Heart left ventricle (tissue), 16 donors: ENCODE results near the gene PALM. TPM values are rescaled to one million over a fixed set of nuclear protein-coding genes. Genes with fewer than 3 reads are reported as not detected.
"Not testable (repeated sequence)": the region's sequence is repeated elsewhere in the genome, so short reads cannot be mapped to it uniquely, and the experiment has no call there.

Experiments
- ATAC-seq, 4 donors: fragments of 200-7000 bp; cut with Tn5 transposase; one replicate each; pipeline ENCODE4 v1.9.1; 2020 to 2022; ENCODE audit warnings: moderate library complexity in 4 of 4, mild to moderate bottlenecking in 3 of 4, moderate number of reproducible peaks in 1 of 4
- DNase-seq, 5 donors: peaks; one replicate each; pipeline ENCODE4 v3.0.0-alpha.2; 2020
- H3K27ac ChIP-seq, 12 donors: fragments of 200-600 bp; sonication (generic) in 4 of 12; one replicate each; pipeline versions ENCODE4 v1.5.0 to v1.8.0; 2016 to 2022; ENCODE audit warnings: mild to moderate bottlenecking in 2 of 12
- H3K27me3 ChIP-seq, 9 donors: fragments of 200-600 bp; sonication (generic) in 2 of 9; one replicate each; pipeline versions ENCODE4 v1.5.1 to v1.8.0; 2016 to 2022; ENCODE audit warnings: mild to moderate bottlenecking in 3 of 9
- H3K36me3 ChIP-seq, 9 donors: fragments of 200-600 bp; sonication (generic) in 2 of 9; one replicate each; pipeline versions ENCODE4 v1.5.0 to v1.8.0; 2018 to 2022; ENCODE audit warnings: mild to moderate bottlenecking in 2 of 9
- H3K4me1 ChIP-seq, 12 donors: fragments of 200-600 bp; sonication (generic) in 4 of 12; one replicate each; pipeline versions ENCODE4 v1.5.0 to v1.8.0; 2016 to 2022; ENCODE audit warnings: mild to moderate bottlenecking in 3 of 12
- H3K4me3 ChIP-seq, 12 donors: fragments of 200-600 bp; sonication (generic) in 4 of 12; one replicate each; pipeline versions ENCODE4 v1.5.0 to v1.8.0; 2017 to 2022; ENCODE audit warnings: mild to moderate bottlenecking in 9 of 12, moderate library complexity in 4 of 12
- H3K9me3 ChIP-seq, 12 donors: fragments of 200-600 bp; sonication (generic) in 4 of 12; one replicate each; pipeline versions ENCODE4 v1.5.0 to v1.8.0; 2016 to 2022; ENCODE audit warnings: mild to moderate bottlenecking in 1 of 12
- POLR2A ChIP-seq, 2 donors: fragments of 450-650 bp; IDR thresholded peaks; one replicate each; pipeline ENCODE4 v1.6.1; 2017; ENCODE audit warnings: antibody characterized with exemption in 2 of 2, mild to moderate bottlenecking in 2 of 2, moderate library complexity in 2 of 2
- WGBS, 4 donors: extraction: QIAGEN DNeasy Blood & Tissue Kit in 2 of 4; methylation state at CpG; one replicate each; pipeline versions ENCODE4 v1.1.5 to v1.1.7; 2013 to 2018; 5-methylcytosine and 5-hydroxymethylcytosine counted together
- intact Hi-C, 10 donors: fragments of 100-400 bp; cut with DNase I; formaldehyde crosslinking; loops; one replicate each; pipeline versions ENCODE4 v1.11.1 to v1.14.2; 2022
- polyA plus RNA-seq, 2 donors: library from polyadenylated mRNA; stranded (reverse); fragments of 200-250 nt; gene quantifications; one replicate each; pipeline ENCODE4 v1.2.3, GENCODE V29; 2013
- total RNA-seq, 9 donors: library from RNA; depleted of rRNA in 2 of 9; stranded (reverse); fragments of >200 nt in 2 of 9; fragmentation: NEBNext Ultra II Directional in 3 of 9; extraction: Animal tissue kit (Norgen Biotek cat#: 25700) in 3 of 9; gene quantifications; one replicate each; pipeline versions ENCODE4 v1.1.0 to v1.2.4, GENCODE V29; 2016 to 2023
- TF ChIP-seq, protein P1 (sequence below), 12 donors: fragments of 200-600 bp; sonication (generic) in 4 of 12; IDR thresholded peaks; one replicate each; pipeline versions ENCODE4 v1.5.0 to v1.8.0; 2018 to 2022; ENCODE audit warnings: antibody characterized with exemption in 12 of 12, mild to moderate bottlenecking in 5 of 12
- donor health status: ischemic (EF 13 %, LVEDD 7.1; RV severe dilation, severe dysfunction).
- donor health status: healthy with polysubstance abuse.
- donor health status: DM: no; HTN: yes; CAD: no.
- donor health status: DM: no; HTN: no; CAD: no.
- donor health status: ischemic (EF 25% LVEDD 6.9; RV normal size, moderate dysfunction).
- donor health status: ischemic (EF 25% LVEDD 5.7; RV mildly dilated, moderate dysfunction).
- donor health status: healthy.
- donor health status: DM: yes; HTN: yes; CAD: no.
- donor health status: ischemic (EF 35%, LVEDD 5.7; RV mildly dilated, moderate dysfunction).
- donor health status: nonischemic (EF 11% LVEDD 7.7; RV severe dilation, severe dysfunction).
- donor health status: DM: yes; HTN: yes; CAD: no.
- donor health status: PGD.
- donor health status: ischemic (EF 29% LVEDD 5.4; RV normal size, mild dysfunction).
- donor health status: nonischemic (EF 23%, LVEDD 6.1; RV moderate dilation, normal function).

PALM gene
- total and polyA plus RNA-seq, 11 donors, result 13.5 to 42.3 (median 23.3) TPM

DNA sequence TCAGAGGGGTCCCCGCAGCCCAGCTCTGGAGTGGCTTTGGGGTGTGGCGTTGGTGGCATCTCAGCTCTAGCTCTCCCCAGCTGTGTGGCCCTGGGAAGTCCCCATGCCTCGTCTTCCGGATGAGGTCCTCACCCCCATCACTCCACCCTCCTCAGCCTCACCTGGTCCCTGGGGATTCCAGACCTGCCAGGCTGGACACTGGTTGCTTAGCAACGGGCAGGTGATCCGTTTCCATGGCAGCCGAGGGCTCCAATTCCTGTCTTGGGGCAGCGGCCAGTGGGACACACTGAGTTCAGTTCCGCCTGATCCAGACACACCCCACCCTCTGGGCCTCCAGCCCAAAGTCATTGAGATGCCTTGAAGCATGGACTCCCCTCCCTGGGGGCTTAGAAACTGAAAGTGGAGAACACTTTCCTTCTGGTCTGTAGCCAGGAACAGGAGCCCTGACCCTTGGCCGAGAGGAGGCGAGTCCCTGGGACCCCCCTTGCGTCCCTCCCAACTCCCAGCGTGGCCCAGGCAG is 34.5 kb downstream of the PALM start:
- ATAC-seq (peak; percentile 16 to 49 (median 33)), DNase-seq (peak in 3 of 5 donors; percentile 41 to 64 (median 60))
- peaks cover 0 to 31% (median 0%) of the 10 kb centered on the region in 9 donors for H3K36me3 ChIP-seq
- peaks cover 0 to 4% (median 0%) of the 10 kb centered on the region in 12 donors for H3K4me1 ChIP-seq
- no peak overlapping the region for H3K27ac ChIP-seq
- TF ChIP-seq, protein P1, sequence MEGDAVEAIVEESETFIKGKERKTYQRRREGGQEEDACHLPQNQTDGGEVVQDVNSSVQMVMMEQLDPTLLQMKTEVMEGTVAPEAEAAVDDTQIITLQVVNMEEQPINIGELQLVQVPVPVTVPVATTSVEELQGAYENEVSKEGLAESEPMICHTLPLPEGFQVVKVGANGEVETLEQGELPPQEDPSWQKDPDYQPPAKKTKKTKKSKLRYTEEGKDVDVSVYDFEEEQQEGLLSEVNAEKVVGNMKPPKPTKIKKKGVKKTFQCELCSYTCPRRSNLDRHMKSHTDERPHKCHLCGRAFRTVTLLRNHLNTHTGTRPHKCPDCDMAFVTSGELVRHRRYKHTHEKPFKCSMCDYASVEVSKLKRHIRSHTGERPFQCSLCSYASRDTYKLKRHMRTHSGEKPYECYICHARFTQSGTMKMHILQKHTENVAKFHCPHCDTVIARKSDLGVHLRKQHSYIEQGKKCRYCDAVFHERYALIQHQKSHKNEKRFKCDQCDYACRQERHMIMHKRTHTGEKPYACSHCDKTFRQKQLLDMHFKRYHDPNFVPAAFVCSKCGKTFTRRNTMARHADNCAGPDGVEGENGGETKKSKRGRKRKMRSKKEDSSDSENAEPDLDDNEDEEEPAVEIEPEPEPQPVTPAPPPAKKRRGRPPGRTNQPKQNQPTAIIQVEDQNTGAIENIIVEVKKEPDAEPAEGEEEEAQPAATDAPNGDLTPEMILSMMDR (IDR thresholded peaks at IDR 0.05), result no peak
- no peak for TF ChIP-seq POLR2A (IDR thresholded peaks at IDR 0.05)
- WGBS, 4 donors, result 59 to 64% (median 60%) methylated on average over 11 to 13 of the region's 13 CpGs
- intact Hi-C loops, result loop anchor here in 1 of 10 donors (5.0 kb wide), 1 partner anchor 41 kb away; no protein-coding TSS in a partner anchor
- peaks cover 0 to 32% (median 15%) of the 10 kb centered on the region in 12 donors for H3K9me3 ChIP-seq
- no peaks in the 10 kb centered on the region for H3K27me3 ChIP-seq
- H3K4me3 ChIP-seq, result no peak overlapping the region

DNA sequence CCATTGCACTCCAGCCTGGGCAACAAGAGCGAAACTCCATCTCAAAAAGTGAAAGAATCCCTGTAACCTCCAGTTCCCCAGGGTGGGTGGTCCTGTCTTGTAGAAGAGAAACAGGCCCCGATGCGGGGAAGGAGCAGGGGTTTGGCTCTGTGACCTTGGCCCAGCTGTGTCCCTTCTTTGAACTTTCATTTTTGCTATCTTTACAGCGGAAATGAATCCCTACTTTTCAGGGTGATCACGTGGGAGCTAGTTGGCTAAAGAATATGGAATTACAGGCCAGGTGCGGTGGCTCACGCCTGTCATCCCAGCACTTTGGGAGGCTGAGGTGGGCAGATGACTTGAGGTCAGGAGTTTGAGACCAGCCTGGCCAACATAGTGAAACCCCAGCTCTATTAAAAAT is 36.4 kb downstream of the PALM start:
- H3K4me3 ChIP-seq, ATAC-seq, H3K4me1 ChIP-seq, DNase-seq, intact Hi-C loops, H3K27ac ChIP-seq, H3K27me3 ChIP-seq: not testable (repeated sequence)
- Histone ChIP-seq H3K36me3 (peaks cover 0 to 29% (median 0%) of the 10 kb centered on the region in 9 donors), H3K9me3 (peaks cover 0 to 32% (median 15%) of the 10 kb centered on the region in 12 donors)
- 49 to 61% (median 55%) methylated on average over 7 of the region's 7 CpGs for WGBS, 4 donors

DNA sequence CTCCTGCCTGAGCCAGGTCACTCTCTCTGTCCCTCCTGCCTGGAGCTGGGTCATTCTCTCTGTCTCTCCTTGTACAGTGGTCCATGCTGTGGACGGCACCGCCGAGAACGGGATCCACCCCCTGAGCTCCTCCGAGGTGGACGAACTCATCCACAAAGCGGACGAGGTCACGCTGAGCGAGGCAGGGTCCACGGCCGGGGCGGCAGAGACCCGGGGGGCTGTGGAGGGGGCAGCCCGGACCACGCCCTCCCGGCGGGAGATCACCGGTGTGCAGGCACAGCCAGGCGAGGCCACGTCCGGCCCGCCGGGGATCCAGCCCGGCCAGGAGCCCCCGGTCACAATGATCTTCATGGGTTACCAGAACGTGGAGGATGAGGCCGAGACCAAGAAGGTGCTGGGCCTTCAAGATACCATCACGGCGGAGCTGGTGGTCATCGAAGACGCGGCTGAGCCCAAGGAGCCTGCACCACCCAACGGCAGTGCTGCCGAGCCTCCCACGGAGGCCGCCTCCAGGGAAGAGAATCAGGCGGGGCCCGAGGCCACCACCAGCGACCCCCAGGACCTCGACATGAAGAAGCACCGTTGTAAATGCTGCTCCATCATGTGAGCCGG is 37.6 kb downstream of the PALM start:
- intact Hi-C loops, result no loop called here
- 95 to 97% (median 96%) methylated on average over 41 to 43 of the region's 43 CpGs for WGBS, 4 donors

DNA sequence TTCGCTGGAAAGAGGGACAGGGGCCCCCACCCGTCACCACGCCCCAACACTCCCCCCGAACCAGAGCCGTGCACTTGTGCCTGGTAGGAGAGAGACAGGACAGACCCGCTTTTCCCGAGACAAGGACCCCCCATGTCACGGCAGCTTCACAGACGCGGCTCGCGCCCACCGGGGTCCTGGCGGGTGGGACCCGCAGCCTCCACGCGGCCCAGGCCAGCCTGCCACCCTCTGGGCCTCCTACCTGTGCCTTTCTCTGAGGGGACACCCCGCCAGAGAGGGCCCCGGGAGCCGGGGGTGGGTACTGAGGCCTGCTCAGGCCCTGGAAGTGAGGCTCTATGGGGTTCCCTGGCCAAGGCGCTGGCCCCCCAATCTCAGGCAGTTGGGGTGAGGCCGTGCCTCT is 38.2 kb downstream of the PALM start:
- TF ChIP-seq, protein P1 (IDR thresholded peaks at IDR 0.05), result no peak
- TF ChIP-seq POLR2A (IDR thresholded peaks at IDR 0.05), result no peak
- no peak for DNase-seq
- Histone ChIP-seq H3K9me3 (peaks cover 0 to 32% (median 15%) of the 10 kb centered on the region in 12 donors), H3K4me1 (peaks cover 0 to 4% (median 0%) of the 10 kb centered on the region in 12 donors), H3K27me3 (peaks cover 0 to 15% (median 0%) of the 10 kb centered on the region in 9 donors), H3K4me3 (no peak overlapping the region), H3K36me3 (peaks cover 0 to 23% (median 0%) of the 10 kb centered on the region in 9 donors), H3K27ac (no peak overlapping the region)
- no peak for ATAC-seq
- intact Hi-C loops, result no loop called here
- WGBS, 4 donors, result 96 to 99% (median 98%) methylated on average over 11 to 22 of the region's 22 CpGs

More for the DNA sequence above, 37.6 kb downstream of the PALM start:
- Histone ChIP-seq H3K27ac (no peak overlapping the region), H3K4me3 (no peak overlapping the region), H3K4me1 (peaks cover 0 to 4% (median 0%) of the 10 kb centered on the region in 12 donors), H3K9me3 (peaks cover 0 to 32% (median 15%) of the 10 kb centered on the region in 12 donors), H3K36me3 (peaks cover 0 to 23% (median 0%) of the 10 kb centered on the region in 9 donors), H3K27me3 (peaks cover 0 to 9% (median 0%) of the 10 kb centered on the region in 9 donors)
- no peak for ATAC-seq
- TF ChIP-seq, protein P1 (IDR thresholded peaks at IDR 0.05), result no peak
- TF ChIP-seq POLR2A (IDR thresholded peaks at IDR 0.05), result no peak
- no peak for DNase-seq
